NCI-H345 (cell line): ENCODE data around the gene C1orf105.

Experiments used
- DNase-seq: peaks from one replicate; lab custom pipeline; 2025; lab: John Stamatoyannopoulos, UW

The C1orf105 gene

GRCh38 chr1:172397221-172397620 lies 23.3 kb upstream of the C1orf105 start:
- no peak for DNase-seq

GRCh38 chr1:172397633-172398032 lies 22.9 kb upstream of the C1orf105 start:
- DNase-seq, result no peak

GRCh38 chr1:172398193-172398592 lies 22.3 kb upstream of the C1orf105 start:
- DNase-seq, result no peak

- DNase-seq, result peak; percentile 5
These were observed 21.3 kb upstream of the C1orf105 start for GRCh38 chr1:172398970-172399755.

GRCh38 chr1:172399756-172400721 lies 20.4 kb upstream of the C1orf105 start:
- DNase-seq, result no peak

GRCh38 chr1:172400722-172401105 lies 19.8 kb upstream of the C1orf105 start:
- DNase-seq, result no peak

GRCh38 chr1:172401477-172401876 lies 19.0 kb upstream of the C1orf105 start:
- DNase-seq, result no peak

GRCh38 chr1:172401892-172402291 lies 18.6 kb upstream of the C1orf105 start:
- no peak for DNase-seq

DNA sequence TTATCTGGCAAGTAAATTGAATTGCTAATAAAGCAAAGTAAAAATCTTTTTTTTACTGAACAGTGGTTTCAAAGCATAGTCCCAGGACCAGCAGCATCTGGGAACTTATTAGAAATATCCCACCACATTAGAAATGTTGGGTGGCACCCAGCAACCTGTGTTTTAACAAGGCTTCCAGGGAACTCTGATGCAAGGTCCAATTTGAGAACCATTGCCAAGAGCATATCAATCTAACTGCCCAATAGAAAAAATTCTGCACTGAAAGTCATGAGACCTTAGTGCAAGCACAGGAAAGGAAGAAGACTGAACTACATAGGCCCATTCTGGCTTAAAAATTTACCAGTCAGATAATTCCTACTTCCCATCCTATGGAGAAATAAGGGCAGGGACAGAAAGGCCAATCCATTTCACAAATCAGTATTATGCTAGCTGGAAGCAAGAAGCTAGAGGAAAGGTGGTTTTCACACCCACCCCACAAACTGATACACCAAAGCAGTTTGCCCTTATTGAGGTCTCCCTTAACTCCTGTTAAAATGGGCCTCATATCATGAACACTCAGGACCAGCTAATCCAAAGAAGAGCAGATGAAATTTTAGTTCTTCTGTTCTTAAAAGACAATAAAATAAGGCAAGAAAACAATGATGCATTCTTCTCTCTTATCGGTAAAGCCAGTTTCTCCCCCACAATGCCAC lies 17.5 kb upstream of the C1orf105 start:
- no peak for DNase-seq

DNA sequence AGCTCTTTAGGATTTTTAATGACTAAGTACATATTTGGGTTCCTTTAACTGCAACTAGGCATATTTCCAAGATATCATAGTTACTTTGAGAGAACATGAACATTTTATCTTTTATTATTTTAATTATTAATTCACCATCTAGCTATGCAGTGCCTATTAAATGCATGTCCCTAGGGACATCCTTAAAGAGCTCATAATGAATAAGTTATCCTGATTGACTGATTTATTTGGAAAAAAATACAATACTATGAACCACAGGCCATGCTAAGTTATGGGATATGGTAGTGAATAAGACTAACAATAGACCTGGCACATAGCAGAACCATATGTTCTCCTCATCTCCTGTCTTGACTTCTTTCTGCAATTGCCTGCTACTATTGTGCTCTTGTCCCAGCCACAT lies 16.4 kb upstream of the C1orf105 start:
- DNase-seq, result no peak

GRCh38 chr1:172405912-172406311 lies 14.6 kb upstream of the C1orf105 start:
- no peak for DNase-seq

DNA sequence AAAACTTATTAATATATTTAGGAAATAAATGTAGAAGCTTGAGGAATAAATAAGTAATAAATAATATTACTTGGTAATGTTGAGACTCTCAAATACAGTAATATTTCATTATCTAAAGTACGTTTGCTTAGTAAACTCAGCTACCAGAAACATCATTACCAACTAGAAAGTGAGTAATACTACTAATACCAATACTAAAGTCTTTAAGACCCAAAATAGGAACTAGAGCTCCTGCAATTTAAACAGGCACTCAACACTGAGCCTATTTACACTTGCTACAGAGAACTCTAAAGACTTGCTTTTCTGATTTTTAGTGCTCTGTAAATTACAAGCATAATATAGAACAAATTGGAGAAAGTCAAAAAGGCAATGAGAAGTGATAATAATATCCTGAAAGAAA lies 13.5 kb upstream of the C1orf105 start:
- DNase-seq, result no peak

DNA sequence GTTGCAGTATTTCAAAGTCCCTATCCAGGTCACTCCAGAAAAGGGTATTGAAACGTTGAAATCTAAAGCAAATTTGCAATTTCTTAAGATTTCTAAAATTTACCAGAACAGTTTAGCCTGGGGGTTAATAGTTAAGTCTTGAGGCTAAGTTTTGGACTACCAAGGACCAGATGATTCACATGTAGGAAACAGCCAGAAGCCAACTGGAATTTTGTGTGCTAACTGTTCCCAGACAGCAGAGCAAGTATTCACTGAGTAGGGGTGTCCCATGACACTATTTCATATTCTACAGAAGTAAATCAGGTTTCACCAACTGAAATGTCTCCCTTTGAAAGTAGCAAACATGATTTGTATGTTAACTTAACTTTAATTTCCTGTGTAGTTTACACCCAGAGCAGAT lies 11.5 kb upstream of the C1orf105 start:
- no peak for DNase-seq

DNA sequence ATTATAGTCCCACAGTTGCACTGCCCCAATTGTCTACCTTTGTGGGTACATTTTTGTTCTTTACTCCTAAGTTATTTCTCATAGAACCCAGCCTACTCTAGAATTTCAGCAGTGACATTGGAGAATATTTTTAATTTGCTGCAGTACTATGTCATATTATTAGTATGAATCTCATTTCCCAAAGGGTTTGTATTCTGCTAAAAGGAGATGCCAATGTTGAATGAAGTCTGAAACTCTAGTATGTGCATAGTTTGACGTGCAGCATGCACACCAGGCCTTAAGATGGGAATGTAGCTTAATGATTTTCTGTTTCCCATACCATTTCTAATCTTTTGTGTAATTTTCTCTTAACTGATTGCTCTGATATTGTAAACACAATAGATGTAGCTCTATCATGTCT lies 10.5 kb upstream of the C1orf105 start:
- no peak for DNase-seq

DNA sequence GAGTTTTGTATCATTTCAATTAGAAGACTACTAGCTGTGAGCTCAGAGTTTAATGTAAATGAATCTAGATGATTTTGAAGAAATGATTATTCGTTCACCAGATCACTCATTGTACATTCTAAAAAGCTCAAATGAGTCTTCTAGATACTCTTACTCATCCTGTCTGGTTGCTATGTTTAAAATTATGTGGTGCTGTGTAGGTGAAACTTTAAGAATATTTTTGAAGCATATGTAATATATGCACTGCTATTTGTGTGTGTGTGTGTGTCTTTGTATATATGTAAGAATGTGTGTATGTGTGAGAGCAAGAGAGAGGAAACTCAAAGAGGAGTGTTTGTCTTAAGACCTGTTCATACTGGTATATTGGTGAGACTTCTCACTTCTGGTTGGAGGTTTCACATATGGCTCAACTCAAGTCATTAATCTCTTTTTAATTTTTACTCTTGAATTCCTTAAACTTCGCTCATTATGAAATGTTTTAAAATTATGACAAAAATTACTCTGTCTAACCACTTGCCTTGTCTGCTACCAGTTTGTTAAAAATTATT lies 8.6 kb upstream of the C1orf105 start:
- no peak for DNase-seq

GRCh38 chr1:172414331-172414730 lies 6.2 kb upstream of the C1orf105 start:
- no peak for DNase-seq

DNA sequence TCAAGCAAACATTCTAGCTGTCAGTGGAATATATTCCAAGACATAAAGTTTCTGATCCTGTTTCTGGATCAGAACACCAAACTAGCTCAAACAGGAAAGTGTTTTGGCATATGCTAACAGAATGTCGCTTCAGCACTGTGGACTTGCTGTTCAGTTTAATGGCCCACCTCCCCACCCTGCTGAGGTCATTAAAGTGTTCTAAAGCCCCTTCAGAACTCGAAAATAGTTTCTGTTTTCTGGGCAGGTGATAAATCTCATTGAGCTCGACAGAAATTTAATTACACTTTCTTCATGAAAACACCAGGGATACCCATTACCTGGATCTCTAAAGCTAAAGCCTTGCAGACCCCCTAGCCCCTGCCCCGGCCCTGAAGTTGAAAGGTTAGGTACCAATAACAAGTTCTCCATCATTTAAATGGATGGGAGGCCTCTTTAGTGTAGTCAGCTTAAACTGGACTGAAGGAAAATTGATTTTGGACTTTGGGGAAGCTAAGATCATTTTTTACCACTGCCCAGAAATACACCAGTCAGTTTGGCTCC lies 3.9 kb upstream of the C1orf105 start:
- no peak for DNase-seq

DNA sequence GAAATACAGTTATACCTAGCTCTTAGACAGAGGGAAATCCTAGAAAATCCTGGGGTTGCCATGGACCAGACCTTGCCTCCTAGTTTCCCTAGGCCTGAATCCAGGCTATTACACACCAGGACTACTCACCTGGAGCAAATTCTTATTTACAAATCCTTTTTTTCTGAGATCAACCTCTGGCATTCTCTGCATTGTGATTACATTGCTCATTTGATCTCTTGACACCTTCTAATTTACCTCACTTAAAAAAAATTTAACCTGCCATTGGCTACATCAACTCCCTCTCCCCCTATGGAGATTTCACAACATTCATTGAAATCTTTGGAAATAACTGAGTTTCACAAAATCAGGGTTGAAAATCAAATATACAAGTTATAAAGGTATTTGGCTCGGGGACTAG lies 2.9 kb upstream of the C1orf105 start:
- no peak for DNase-seq

DNA sequence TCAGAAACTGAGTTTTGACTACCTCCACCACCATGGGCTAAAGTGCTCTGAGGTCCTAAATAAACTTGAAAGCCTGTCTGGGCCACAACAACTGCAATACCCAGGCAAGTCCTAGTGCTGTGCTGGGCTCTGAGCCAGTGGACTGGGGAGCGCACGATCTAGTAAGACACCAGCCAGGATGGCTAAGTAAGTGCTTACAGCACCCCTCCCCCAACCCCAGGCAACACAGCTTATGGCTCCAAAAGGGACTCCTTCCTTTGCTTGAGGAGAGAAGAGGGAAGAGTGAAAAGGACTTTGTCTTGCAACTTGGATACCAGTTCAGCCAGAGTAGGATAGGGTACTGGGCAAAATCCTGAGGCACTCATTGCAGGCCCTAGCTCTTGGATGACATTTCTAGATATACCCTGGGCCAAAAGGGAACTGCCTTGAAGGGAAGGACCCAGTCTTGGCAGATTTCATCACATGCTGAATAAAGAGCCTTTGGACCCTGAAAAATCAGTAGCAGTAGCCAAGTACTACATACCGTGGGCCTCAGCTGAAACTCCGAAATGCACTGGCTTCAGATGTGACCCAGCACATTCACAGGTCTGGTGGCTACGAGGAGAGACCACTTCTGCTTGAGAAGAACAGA lies 1.6 kb downstream of the C1orf105 start:
- no peak for DNase-seq

DNA sequence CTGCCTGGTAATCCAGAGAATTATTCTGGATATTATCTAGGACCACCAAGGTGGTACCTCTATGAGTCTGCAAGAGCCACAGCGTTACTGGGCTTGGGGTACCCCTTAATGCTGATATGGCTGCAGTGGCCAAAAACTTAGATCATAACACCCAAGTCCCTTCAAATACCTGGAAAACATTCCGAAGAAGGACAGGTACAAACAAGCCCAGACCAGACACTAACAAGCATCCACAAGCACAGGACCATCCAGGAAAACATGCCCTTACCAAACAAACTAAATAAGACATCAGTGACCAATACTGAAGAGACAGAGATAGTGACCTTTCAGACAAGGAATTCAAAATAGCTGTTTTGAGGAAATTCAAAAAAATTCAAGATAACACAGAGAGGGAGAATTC lies 2.9 kb downstream of the C1orf105 start:
- no peak for DNase-seq

GRCh38 chr1:172425339-172425738 lies 4.9 kb downstream of the C1orf105 start:
- no peak for DNase-seq
